NCI-H446 (cell line): ENCODE data around the gene MBD5.

Source experiments
- DNase-seq, 2 experiments: peaks; one replicate each; lab custom pipeline; 2025; lab: John Stamatoyannopoulos, UW

Gene MBD5

GRCh38 chr2:148023861-148024260 lies 3.0 kb downstream of the MBD5 start:
- no peak for DNase-seq

GRCh38 chr2:148026573-148026972 lies 5.7 kb downstream of the MBD5 start:
- no peak for DNase-seq

- no peak for DNase-seq
These were observed 6.9 kb downstream of the MBD5 start for GRCh38 chr2:148027822-148028221.

- no peak for DNase-seq
These were observed 7.9 kb downstream of the MBD5 start for GRCh38 chr2:148028781-148029180.

- no peak for DNase-seq
These were observed 10.3 kb downstream of the MBD5 start for GRCh38 chr2:148031152-148031551.

- DNase-seq = no peak
These were observed 11.3 kb downstream of the MBD5 start for GRCh38 chr2:148032215-148032614.

- DNase-seq = no peak
These were observed 18.9 kb downstream of the MBD5 start for GRCh38 chr2:148039783-148040182.

- no peak for DNase-seq
These were observed 21.3 kb downstream of the MBD5 start for GRCh38 chr2:148042219-148042618.

- DNase-seq = no peak
These were observed 23.4 kb downstream of the MBD5 start for GRCh38 chr2:148044322-148044721.

GRCh38 chr2:148046802-148047201 lies 25.9 kb downstream of the MBD5 start:
- no peak for DNase-seq

- no peak for DNase-seq
These were observed 27.8 kb downstream of the MBD5 start for GRCh38 chr2:148048475-148049221.

GRCh38 chr2:148049284-148049683 lies 28.4 kb downstream of the MBD5 start:
- DNase-seq = no peak

- no peak for DNase-seq
These were observed 31.8 kb downstream of the MBD5 start for GRCh38 chr2:148052687-148053086.

GRCh38 chr2:148058641-148059040 lies 37.8 kb downstream of the MBD5 start:
- no peak for DNase-seq

GRCh38 chr2:148063633-148064032 lies 42.7 kb downstream of the MBD5 start:
- no peak for DNase-seq

- DNase-seq = no peak
These were observed 45.0 kb downstream of the MBD5 start for GRCh38 chr2:148065936-148066335.

GRCh38 chr2:148067801-148068200 lies 46.9 kb downstream of the MBD5 start:
- DNase-seq = no peak

- DNase-seq = no peak
These were observed 50.5 kb downstream of the MBD5 start for GRCh38 chr2:148071351-148071750.

- no peak for DNase-seq
These were observed 75.1 kb downstream of the MBD5 start for GRCh38 chr2:148096012-148096411.

- DNase-seq = no peak
These were observed 81.8 kb downstream of the MBD5 start for GRCh38 chr2:148102641-148103040.

- DNase-seq = no peak
These were observed 83.1 kb downstream of the MBD5 start for GRCh38 chr2:148103946-148104345.

- DNase-seq = no peak
These were observed 85.4 kb downstream of the MBD5 start for GRCh38 chr2:148106331-148106730.

GRCh38 chr2:148108385-148108784 lies 87.5 kb downstream of the MBD5 start:
- DNase-seq = no peak

- DNase-seq = no peak
These were observed 89.3 kb downstream of the MBD5 start for GRCh38 chr2:148110184-148110583.
